Sigmoid colon (tissue), 7 donors: ENCODE data around the gene CPNE9. TPM values are rescaled to one million over a fixed set of nuclear protein-coding genes. Genes with fewer than 3 reads are reported as not detected.

Source experiments
- DNase-seq: peaks from one replicate; pipeline ENCODE4 v3.0.0-alpha.2; 2019
- H3K27ac ChIP-seq, 4 donors: fragments of 200-600 bp; sonication (generic); one replicate each; pipeline ENCODE4 v1.5.1; 2016 to 2019; ENCODE audit warnings: mild to moderate bottlenecking in 1 of 4
- H3K27me3 ChIP-seq, 3 donors: fragments of 200-600 bp; sonication (generic); one replicate each; pipeline ENCODE4 v1.5.1; 2019; ENCODE audit warnings: mild to moderate bottlenecking in 1 of 3
- H3K36me3 ChIP-seq, 4 donors: fragments of 200-600 bp; sonication (generic); one replicate each; pipeline ENCODE4 v1.5.1; 2016 to 2019
- H3K4me1 ChIP-seq, 4 donors: fragments of 200-600 bp; sonication (generic); one replicate each; pipeline ENCODE4 v1.5.1; 2017 to 2019
- H3K4me3 ChIP-seq, 4 donors: fragments of 200-600 bp; sonication (generic); one replicate each; pipeline ENCODE4 v1.5.1; 2017 to 2019; ENCODE audit warnings: mild to moderate bottlenecking in 2 of 4, moderate library complexity in 1 of 4
- H3K9me3 ChIP-seq, 4 donors: fragments of 200-600 bp in 3 of 4; sonication (generic) in 3 of 4; one replicate each; pipeline versions ENCODE4 v1.5.1 to v1.6.1; 2013 to 2019
- EP300 ChIP-seq, 4 donors: sonication (generic); formaldehyde crosslinking; IDR thresholded peaks; one replicate each; pipeline ENCODE4 v1.6.1; 2017; ENCODE audit warnings: antibody characterized with exemption in 4 of 4
- POLR2A ChIP-seq, 2 donors: fragments of 450-650 bp; IDR thresholded peaks; one replicate each; pipeline ENCODE4 v1.6.1; 2016; ENCODE audit warnings: antibody characterized with exemption in 2 of 2, mild to moderate bottlenecking in 2 of 2, moderate library complexity in 2 of 2
- POLR2AphosphoS5 ChIP-seq, 4 donors: sonication (generic); formaldehyde crosslinking; IDR thresholded peaks; one replicate each; pipeline ENCODE4 v1.6.1; 2017; ENCODE audit warnings: antibody characterized with exemption in 4 of 4
- WGBS, 2 donors: extraction: QIAGEN DNeasy Blood & Tissue Kit; methylation state at CpG; one replicate each; pipeline ENCODE4 v1.1.7; 2013; 5-methylcytosine and 5-hydroxymethylcytosine counted together
- intact Hi-C: fragments of 100-400 bp; cut with DNase I; formaldehyde crosslinking; loops from one replicate; pipeline ENCODE4 v1.15.1; 2023
- polyA plus RNA-seq, 3 donors: library from polyadenylated mRNA; stranded (reverse); fragments of 200-250 nt; gene quantifications; one replicate each; pipeline ENCODE4 v1.2.3, GENCODE V29; 2013
- total RNA-seq, 4 donors: library from RNA; depleted of rRNA; stranded (reverse); fragments of >200 nt; gene quantifications; one replicate each; pipeline ENCODE4 v1.1.0, GENCODE V29; 2016
- TF ChIP-seq, protein P1 (sequence below), 4 experiments: fragments of 450-650 bp in 3 of 4; fragments of 200-600 bp in 1 of 4; IDR thresholded peaks; one replicate each; pipeline ENCODE4 v1.5.1; 2016 to 2019; ENCODE audit warnings: antibody characterized with exemption in 4 of 4, mild to moderate bottlenecking in 3 of 4, moderate library complexity in 2 of 4
- donor health status: healthy with polysubstance abuse.
- donor health status: Bipolar disorder and iron deficiency.
- donor health status: healthy.

The CPNE9 gene
- total and polyA plus RNA-seq, 7 donors: 0.14 to 0.22 TPM; not detected in 5

GRCh38 chr3:9695345-9695744 lies 8.3 kb upstream of the CPNE9 start:
- H3K9me3 ChIP-seq: no peaks in the 10 kb centered on the region
- WGBS, 2 donors: 94 to 97% methylated on average over 4 of the region's 4 CpGs
- no peak overlapping the region for H3K4me3 ChIP-seq
- peaks cover 29 to 97% (median 47%) of the 10 kb centered on the region in 4 donors for H3K36me3 ChIP-seq
- DNase-seq: no peak
- TF ChIP-seq EP300 (IDR thresholded peaks at IDR 0.05): no peak
- no peak for TF ChIP-seq POLR2A (IDR thresholded peaks at IDR 0.05)
- TF ChIP-seq, protein P1, sequence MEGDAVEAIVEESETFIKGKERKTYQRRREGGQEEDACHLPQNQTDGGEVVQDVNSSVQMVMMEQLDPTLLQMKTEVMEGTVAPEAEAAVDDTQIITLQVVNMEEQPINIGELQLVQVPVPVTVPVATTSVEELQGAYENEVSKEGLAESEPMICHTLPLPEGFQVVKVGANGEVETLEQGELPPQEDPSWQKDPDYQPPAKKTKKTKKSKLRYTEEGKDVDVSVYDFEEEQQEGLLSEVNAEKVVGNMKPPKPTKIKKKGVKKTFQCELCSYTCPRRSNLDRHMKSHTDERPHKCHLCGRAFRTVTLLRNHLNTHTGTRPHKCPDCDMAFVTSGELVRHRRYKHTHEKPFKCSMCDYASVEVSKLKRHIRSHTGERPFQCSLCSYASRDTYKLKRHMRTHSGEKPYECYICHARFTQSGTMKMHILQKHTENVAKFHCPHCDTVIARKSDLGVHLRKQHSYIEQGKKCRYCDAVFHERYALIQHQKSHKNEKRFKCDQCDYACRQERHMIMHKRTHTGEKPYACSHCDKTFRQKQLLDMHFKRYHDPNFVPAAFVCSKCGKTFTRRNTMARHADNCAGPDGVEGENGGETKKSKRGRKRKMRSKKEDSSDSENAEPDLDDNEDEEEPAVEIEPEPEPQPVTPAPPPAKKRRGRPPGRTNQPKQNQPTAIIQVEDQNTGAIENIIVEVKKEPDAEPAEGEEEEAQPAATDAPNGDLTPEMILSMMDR (IDR thresholded peaks at IDR 0.05): no peak
- TF ChIP-seq POLR2AphosphoS5 (IDR thresholded peaks at IDR 0.05): no peak
- no peaks in the 10 kb centered on the region for H3K4me1 ChIP-seq
- H3K27ac ChIP-seq: no peak overlapping the region
- intact Hi-C loops: no loop called here
- H3K27me3 ChIP-seq: no peaks in the 10 kb centered on the region

DNA sequence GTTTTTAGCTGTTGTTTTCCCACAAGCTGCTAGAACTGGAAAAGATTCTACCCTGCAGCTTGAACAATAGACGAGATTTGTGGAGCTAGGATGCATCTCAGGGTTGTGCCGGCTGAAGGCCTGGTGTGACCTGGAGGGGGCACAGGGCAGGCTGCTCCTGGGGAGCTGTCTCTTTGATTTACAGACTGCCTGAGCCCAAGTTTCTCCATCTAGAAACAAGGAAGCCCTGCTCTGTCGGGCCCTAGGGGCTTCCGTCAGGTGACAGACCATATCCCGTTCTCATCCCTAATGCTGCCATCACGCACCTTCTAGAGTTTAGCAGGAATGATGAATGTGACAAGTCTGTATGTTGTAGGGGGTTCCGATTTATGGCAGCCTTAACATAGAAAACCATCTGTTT lies 7.9 kb upstream of the CPNE9 start:
- Histone ChIP-seq H3K36me3 (peaks cover 25 to 93% (median 44%) of the 10 kb centered on the region in 4 donors), H3K27me3 (no peaks in the 10 kb centered on the region), H3K4me3 (no peak overlapping the region), H3K27ac (no peak overlapping the region), H3K4me1 (no peaks in the 10 kb centered on the region), H3K9me3 (no peaks in the 10 kb centered on the region)
- intact Hi-C loops: no loop called here
- no peak for DNase-seq
- WGBS, 2 donors: 89 to 95% methylated on average over 7 of the region's 7 CpGs
- TF ChIP-seq POLR2AphosphoS5 (IDR thresholded peaks at IDR 0.05) (no peak), EP300 (IDR thresholded peaks at IDR 0.05) (no peak), POLR2A (IDR thresholded peaks at IDR 0.05) (no peak)
- TF ChIP-seq, protein P1 (IDR thresholded peaks at IDR 0.05): no peak

GRCh38 chr3:9696480-9697220 lies 7.0 kb upstream of the CPNE9 start:
- Histone ChIP-seq H3K4me1 (no peaks in the 10 kb centered on the region), H3K4me3 (no peak overlapping the region), H3K36me3 (peaks cover 21 to 93% (median 36%) of the 10 kb centered on the region in 4 donors), H3K9me3 (no peaks in the 10 kb centered on the region), H3K27me3 (no peaks in the 10 kb centered on the region), H3K27ac (no peak overlapping the region)
- DNase-seq: no peak
- 82 to 83% methylated on average over 5 of the region's 5 CpGs for WGBS, 2 donors
- intact Hi-C loops: no loop called here
- TF ChIP-seq EP300 (IDR thresholded peaks at IDR 0.05) (no peak), POLR2A (IDR thresholded peaks at IDR 0.05) (no peak), POLR2AphosphoS5 (IDR thresholded peaks at IDR 0.05) (no peak)
- TF ChIP-seq, protein P1 (IDR thresholded peaks at IDR 0.05): no peak

- no peak for TF ChIP-seq POLR2AphosphoS5 (IDR thresholded peaks at IDR 0.05)
- TF ChIP-seq, protein P1 (IDR thresholded peaks at IDR 0.05): no peak
- no peak for TF ChIP-seq POLR2A (IDR thresholded peaks at IDR 0.05)
- no peak for TF ChIP-seq EP300 (IDR thresholded peaks at IDR 0.05)
- peaks cover 17 to 93% (median 30%) of the 10 kb centered on the region in 4 donors for H3K36me3 ChIP-seq
- H3K4me1 ChIP-seq: no peaks in the 10 kb centered on the region
- WGBS, 2 donors: 85 to 91% methylated on average over 4 of the region's 4 CpGs
- intact Hi-C loops: no loop called here
- no peak for DNase-seq
- no peak overlapping the region for H3K4me3 ChIP-seq
- H3K9me3 ChIP-seq: no peaks in the 10 kb centered on the region
- peaks cover 0 to 2% (median 0%) of the 10 kb centered on the region in 3 donors for H3K27me3 ChIP-seq
- no peak overlapping the region for H3K27ac ChIP-seq
Measured at GRCh38 chr3:9697892-9698291, 5.7 kb upstream of the CPNE9 start.
